Measurements from ENCODE around the gene CEACAM19.

CEACAM19 gene

DNA sequence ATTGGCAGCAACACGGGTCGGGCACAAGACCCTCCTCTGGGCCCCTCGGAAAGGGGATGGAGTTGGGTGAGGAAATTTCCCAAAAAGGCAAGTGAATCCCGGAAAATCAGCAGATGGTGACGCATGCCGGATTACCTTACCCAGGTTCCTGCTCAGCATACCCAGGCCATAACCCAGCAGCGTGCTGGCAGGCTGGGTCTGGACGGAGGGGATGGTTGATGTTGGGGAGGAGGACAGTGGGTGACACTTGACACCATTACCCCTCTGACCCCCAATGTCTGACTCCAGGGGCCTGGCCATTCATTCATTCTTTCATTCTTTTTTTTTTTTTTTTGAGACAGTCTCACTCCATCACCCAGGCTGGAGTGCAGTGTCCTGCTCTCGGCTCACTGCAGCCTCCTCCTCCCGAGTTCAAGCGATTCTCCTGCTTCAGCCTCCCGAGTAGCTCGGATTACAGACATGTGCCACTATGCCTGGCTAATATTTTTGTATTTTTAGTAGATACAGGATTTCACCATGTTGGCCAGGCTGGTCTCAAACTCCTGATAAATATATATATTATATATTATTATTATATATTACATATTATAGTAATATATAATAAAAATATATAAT is 26.8 kb upstream of the CEACAM19 start:
- in situ Hi-C loops (cut with HindIII; ENCODE audit: low sequenced_read_pairs), result no loop called here

GRCh38 chr19:44645407-44646048 is 25.8 kb upstream of the CEACAM19 start:
- in situ Hi-C loops (cut with HindIII; ENCODE audit: low sequenced_read_pairs), result no loop called here

GRCh38 chr19:44646049-44646416 is 25.2 kb upstream of the CEACAM19 start:
- in situ Hi-C loops (cut with HindIII; ENCODE audit: low sequenced_read_pairs), result no loop called here

GRCh38 chr19:44647144-44647543 is 24.1 kb upstream of the CEACAM19 start:
- in situ Hi-C loops (cut with HindIII; ENCODE audit: low sequenced_read_pairs), result no loop called here

DNA sequence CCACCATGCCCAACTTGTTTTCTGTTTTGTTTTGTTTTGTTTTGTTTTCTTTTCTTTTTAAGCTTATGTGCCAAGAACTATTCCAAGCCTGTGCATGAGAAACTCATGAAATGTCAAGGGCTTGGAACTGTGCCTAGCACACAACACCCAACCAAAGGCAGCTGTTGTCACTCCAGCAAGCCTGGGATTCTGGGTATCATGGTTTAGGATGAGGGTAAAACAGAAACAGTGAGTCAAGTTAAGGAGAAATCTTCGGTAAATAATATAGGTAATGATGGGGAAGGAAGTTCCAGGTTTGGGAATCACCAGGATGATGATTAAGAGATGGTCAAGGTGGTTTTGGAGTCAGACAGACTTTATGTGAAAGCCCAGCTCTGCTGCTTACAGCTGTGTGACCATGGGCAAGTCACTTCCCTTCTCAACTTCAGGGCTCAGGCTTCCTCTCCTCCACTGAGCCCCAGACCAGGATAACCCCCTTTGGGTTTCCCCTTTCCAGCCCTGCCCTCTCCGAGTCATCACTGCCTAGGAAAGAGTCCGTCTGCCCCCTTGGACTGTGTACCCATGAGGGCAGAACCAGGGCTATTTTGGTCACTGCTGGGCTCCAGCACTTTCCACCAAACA is 22.5 kb upstream of the CEACAM19 start:
- in situ Hi-C loops (cut with HindIII; ENCODE audit: low sequenced_read_pairs), result no loop called here

- in situ Hi-C loops (cut with HindIII; ENCODE audit: low sequenced_read_pairs), result no loop called here
Observed at GRCh38 chr19:44649578-44650145, 21.6 kb upstream of the CEACAM19 start.

DNA sequence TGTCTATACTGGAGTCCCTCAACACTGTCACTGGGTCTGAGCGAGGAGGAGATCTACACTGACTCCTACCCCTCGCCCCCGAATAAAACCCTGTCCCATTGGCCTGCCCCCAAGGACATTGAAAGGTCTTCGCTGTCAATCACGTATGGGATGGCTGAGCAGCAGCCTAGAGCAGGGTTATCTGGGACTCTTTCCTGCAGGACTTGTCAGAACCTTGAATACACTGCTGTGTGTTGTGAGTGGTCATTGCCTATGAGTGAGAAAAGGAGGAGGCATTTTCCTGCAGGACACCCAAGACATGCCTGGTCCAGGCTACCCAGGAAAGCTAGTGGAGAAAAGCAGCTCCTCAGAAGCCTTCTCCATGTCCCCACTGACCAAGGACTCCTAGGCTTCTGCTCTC is 17.9 kb upstream of the CEACAM19 start:
- in situ Hi-C loops (cut with HindIII; ENCODE audit: low sequenced_read_pairs), result no loop called here

DNA sequence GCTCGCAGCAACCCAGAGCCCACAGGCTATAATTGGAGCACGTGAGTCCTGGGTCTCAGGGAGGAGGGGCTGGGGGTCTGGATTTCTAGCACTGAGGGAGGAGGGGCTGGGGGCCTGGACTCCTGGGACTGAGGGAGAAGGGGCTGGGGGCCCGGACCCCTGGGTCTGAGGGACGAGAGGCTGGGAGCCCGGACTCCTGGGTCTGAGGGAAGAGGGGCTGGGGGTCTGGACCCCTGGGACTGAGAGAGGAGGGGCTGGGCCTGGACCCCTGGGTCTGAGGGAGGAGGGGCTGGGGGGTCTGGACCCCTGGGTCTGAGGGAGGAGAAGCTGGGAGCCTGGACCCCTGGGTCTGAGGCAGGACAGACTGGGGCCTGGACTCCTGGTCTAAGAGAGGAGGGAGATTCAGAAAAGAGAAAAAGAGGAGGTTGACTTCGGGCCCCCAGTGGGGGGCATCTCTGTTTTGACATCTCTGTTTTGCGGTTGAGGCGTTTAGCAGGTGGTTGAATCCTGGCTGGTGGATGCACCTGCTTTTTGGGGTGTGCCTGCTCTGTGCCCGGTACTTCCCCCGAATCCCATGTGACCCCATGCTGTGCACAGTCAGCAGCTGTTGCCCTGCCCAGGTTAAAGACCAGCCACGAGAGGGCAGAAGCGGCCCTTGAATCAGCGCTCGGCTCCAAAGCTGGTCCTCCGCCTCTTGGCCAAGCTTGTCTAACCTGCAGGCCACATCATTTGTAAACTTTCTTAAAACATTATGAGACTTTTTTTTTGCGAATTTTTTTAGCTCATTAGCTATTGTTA is 17.1 kb upstream of the CEACAM19 start:
- in situ Hi-C loops (cut with HindIII; ENCODE audit: low sequenced_read_pairs), result no loop called here

- in situ Hi-C loops (cut with HindIII; ENCODE audit: low sequenced_read_pairs), result no loop called here
Observed at GRCh38 chr19:44657211-44657921, 13.9 kb upstream of the CEACAM19 start.

- in situ Hi-C loops (cut with HindIII; ENCODE audit: low sequenced_read_pairs), result no loop called here
Observed at GRCh38 chr19:44658069-44658733, 13.1 kb upstream of the CEACAM19 start.

DNA sequence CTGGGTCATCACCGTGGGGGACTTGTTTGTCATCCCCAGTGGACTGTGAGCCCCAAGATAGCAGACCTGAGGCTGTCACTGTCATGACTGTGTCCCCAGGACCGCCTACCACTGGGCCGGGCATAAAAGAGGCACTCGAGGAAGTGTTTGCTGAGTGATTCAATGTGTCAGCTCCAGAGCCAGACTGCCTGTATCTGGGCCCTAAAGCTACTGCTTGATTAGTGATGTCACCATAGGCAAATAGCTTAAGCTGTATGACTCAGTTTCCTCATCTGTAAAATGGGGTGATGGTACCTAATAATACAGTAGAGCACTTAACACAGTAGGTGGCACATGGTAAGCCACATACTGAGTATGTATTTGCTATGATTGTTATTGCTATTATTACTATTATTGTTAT is 11.2 kb upstream of the CEACAM19 start:
- in situ Hi-C loops (cut with HindIII; ENCODE audit: low sequenced_read_pairs), result no loop called here

DNA sequence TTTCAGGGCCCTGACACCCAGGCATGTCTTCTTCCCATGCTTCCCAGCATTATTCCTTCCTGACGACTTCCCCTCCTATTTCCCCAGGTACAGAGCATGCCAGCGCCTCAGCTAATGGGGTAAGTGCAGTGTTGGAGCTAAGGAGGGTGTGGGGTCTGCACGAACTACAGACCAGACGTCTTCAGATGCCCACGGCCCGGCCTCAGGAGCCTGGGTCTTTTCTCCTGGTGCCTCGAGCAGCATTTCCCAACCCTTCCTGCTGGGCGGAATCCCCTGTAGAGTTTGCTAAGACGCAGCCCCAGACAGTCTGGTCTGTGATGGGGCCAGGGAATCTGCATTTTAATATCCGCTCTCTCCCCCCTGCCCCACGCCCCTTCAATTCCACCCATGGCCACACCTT is 10.1 kb upstream of the CEACAM19 start:
- in situ Hi-C loops (cut with HindIII; ENCODE audit: low sequenced_read_pairs), result no loop called here

GRCh38 chr19:44661904-44662303 is 9.4 kb upstream of the CEACAM19 start:
- in situ Hi-C loops (cut with HindIII; ENCODE audit: low sequenced_read_pairs), result no loop called here

DNA sequence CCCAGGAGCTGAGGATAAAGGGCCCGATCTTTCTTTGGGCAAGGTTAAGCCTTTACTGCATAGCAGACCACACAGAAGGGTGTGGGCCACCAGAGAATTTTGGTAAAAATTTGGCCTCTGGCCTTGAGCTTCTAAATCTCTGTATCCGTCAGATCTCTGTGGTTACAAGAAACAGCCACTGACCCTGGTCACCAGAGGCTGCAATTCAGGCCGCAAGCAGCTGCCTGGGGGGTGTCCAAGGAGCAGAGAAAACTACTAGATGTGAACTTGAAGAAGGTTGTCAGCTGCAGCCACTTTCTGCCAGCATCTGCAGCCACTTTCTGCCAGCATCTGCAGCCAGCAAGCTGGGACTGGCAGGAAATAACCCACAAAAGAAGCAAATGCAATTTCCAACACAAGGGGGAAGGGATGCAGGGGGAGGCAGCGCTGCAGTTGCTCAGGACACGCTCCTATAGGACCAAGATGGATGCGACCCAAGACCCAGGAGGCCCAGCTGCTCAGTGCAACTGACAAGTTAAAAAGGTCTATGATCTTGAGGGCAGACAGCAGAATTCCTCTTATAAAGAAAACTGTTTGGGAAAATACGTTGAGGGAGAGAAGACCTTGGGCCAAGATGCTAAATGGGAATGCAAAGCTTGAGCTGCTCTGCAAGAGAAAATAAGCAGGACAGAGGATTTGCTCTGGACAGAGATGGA is 8.4 kb upstream of the CEACAM19 start:
- in situ Hi-C loops (cut with HindIII; ENCODE audit: low sequenced_read_pairs), result no loop called here

DNA sequence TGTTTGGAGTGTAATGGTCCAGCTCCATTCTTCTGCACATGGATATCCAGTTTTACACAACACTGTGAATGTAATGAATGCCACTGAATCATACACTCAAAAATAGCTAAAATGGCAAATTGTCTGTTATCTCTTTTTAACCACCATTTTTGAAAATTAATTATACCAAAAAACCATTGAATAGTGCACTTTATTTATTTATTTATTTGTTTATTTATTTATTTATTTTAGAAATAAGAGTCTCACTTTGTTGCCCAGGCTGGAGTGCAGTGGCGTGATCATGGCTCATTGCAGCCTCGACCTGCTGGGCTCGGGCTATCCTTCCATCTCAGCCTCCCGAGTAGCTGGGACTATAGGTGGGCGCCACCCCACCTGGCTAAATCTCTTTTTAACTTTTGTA is 7.3 kb upstream of the CEACAM19 start:
- in situ Hi-C loops (cut with HindIII; ENCODE audit: low sequenced_read_pairs), result no loop called here

GRCh38 chr19:44664976-44665375 is 6.3 kb upstream of the CEACAM19 start:
- in situ Hi-C loops (cut with HindIII; ENCODE audit: low sequenced_read_pairs), result no loop called here

GRCh38 chr19:44666852-44667556 is 4.3 kb upstream of the CEACAM19 start:
- in situ Hi-C loops (cut with HindIII; ENCODE audit: low sequenced_read_pairs), result no loop called here

- in situ Hi-C loops (cut with HindIII; ENCODE audit: low sequenced_read_pairs), result no loop called here
Observed at GRCh38 chr19:44668985-44669764, 2.1 kb upstream of the CEACAM19 start.
